Right ventricle myocardium superior (tissue), 1 donor: ENCODE measurements around the gene CNPY4. TPM values are rescaled to one million over a fixed set of nuclear protein-coding genes. Genes with fewer than 3 reads are reported as not detected.
A peak's percentile ranks its signal among the peaks of the same experiment; 100 is the strongest.

ENCODE experiments used
- ATAC-seq: fragments of 200-7000 bp; cut with Tn5 transposase; one replicate; pipeline ENCODE4 v1.9.1; 2020; ENCODE audit warnings: mild to moderate bottlenecking; ENCODE audit not compliant: poor library complexity
- DNase-seq: peaks from one replicate; pipeline ENCODE4 v3.0.0-alpha.2; 2020
- intact Hi-C: fragments of 100-400 bp; cut with DNase I; formaldehyde crosslinking; loops from one replicate; pipeline ENCODE4 v1.11.2; 2022
- total RNA-seq: library from RNA; stranded (reverse); fragmentation: NEBNext Ultra II Directional; extraction: Animal tissue kit (Norgen Biotek cat#: 25700); gene quantifications from one replicate; pipeline ENCODE4 v1.2.1, GENCODE V29; 2021
- donor health status: DM: no; HTN: yes; CAD: no; lungs with severe emphysema.

Gene CNPY4
- total RNA-seq, 1 donor from 2014 or later: 9.5 TPM

GRCh38 chr7:100156331-100157068 is 37.1 kb downstream of the CNPY4 start:
- ATAC-seq: no peak
- DNase-seq: no peak
- intact Hi-C loops: no loop called here

GRCh38 chr7:100157069-100157333 is 37.6 kb downstream of the CNPY4 start:
- no peak for DNase-seq
- intact Hi-C loops: no loop called here
- ATAC-seq: no peak

- ATAC-seq (peak; percentile 9), DNase-seq (no peak)
- intact Hi-C loops: no loop called here
Observed at GRCh38 chr7:100157334-100158228, 38.1 kb downstream of the CNPY4 start.

GRCh38 chr7:100158229-100159098 is 39.0 kb downstream of the CNPY4 start, which contains the start of gene TRAPPC14:
TSS of gene TRAPPC14 (minus strand) at chr7:100158723. CDS start at chr7:100158499, 224 bp downstream.
- peak; percentile 96 for ATAC-seq
- intact Hi-C loops: no loop called here
- peak; percentile 98 for DNase-seq

DNA sequence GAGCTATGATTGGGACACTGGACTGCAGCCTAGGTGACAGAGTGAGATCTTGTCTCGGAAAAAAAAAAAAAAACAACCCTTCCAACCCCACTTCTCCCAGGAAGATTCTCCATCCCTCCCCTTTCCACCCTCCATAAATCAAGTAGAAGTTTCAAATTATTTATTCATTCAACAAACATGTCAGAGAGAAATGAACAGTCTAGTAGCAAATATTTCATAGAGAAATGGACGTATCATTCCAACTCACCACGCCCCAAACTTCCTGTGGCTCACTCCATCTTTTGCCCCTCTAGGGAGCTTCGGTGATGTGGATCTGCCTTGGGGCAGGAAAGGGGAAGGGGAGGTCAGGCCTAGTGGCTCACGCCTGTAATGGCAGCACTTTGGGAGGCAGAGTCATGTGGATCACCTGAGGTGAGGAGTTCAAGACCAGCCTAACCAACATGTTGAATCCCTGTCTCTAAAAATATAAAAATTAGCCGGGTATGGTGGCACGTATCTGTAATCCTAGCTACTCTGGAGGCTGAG is 39.7 kb downstream of the CNPY4 start:
- DNase-seq: no peak
- ATAC-seq: no peak
- intact Hi-C loops: no loop called here

DNA sequence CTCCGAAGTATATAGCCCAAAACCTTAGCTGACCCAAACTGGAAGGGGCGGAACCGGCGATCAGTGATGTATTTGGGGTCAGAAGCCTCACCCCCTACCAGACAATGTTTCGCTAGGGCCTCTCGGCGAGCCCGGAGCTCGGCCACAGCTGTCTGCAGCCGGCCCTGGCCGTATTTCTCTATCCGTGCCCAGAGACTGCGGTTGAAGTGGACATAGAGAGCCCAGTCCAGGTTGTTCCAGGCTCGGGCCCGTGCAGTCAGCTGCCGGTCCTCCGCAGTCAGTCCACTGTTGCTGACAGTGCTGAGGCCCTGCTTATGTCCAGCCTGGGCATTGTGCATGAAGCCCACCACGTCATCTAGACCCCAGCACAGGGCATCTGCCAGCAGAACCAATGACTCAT is 40.6 kb downstream of the CNPY4 start:
- DNase-seq (no peak), ATAC-seq (no peak)
- intact Hi-C loops: no loop called here

GRCh38 chr7:100163006-100163531 is 43.6 kb downstream of the CNPY4 start:
- intact Hi-C loops: no loop called here
- no peak for ATAC-seq
- no peak for DNase-seq

DNA sequence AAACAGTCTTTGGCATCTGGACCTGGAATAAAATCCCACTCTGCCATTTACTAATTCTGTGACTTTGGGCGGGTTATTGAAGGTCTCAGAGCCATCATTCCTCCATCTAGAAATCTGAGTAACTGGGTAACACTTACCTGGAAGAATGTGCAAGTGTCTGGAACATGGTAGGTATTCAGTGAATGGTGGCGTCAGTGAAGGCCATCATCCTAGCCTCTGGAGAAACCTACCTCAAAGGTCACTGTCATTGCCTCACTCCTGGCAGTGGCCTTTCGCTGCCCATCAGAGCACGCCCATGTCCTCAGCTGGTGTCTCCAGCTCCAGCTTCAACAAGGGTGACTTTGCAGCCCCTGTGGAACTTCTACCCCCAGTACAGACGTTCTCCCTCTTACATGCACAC is 44.4 kb downstream of the CNPY4 start:
- intact Hi-C loops: no loop called here
- ATAC-seq: no peak
- DNase-seq: no peak

DNA sequence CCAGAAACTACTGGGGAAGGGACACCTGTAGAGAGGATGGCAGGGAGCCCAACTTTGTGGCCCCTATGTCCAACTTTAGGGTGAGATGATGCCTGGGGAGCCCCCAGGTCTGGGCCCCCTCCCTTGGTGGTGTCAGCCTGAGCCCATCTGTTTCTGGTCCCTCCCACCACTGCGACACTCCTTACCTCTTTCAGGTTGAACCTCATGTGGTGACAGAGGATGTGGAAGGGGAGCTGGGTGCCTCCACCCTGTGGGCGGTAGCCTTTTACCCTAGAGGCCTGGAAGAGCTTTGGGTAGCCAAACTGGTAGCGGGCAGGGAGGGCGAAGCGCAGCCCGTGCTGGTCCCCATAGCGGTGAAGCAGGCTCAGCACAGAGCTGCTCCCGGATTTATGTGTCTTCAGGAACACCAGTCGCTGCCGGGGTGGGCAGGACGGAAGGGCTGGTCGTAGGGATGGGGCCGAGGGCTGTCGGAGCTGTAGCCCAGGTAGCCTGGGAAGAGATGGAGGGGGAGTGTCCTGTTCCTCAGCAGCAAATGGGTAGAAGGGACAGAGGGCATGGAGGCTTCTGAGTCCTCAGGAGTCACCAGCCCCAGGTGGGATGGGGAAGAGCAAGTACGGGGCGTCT is 47.0 kb downstream of the CNPY4 start:
- DNase-seq (no peak), ATAC-seq (no peak)
- intact Hi-C loops: no loop called here

GRCh38 chr7:100166970-100167911 is 47.8 kb downstream of the CNPY4 start:
- intact Hi-C loops: no loop called here
- DNase-seq (no peak), ATAC-seq (no peak)

- intact Hi-C loops: no loop called here
- ATAC-seq (peak; percentile 59), DNase-seq (no peak)
Observed at GRCh38 chr7:100167912-100168323, 48.5 kb downstream of the CNPY4 start.

- intact Hi-C loops: no loop called here
- DNase-seq (no peak), ATAC-seq (no peak)
Observed at GRCh38 chr7:100169147-100169850, 49.9 kb downstream of the CNPY4 start.

DNA sequence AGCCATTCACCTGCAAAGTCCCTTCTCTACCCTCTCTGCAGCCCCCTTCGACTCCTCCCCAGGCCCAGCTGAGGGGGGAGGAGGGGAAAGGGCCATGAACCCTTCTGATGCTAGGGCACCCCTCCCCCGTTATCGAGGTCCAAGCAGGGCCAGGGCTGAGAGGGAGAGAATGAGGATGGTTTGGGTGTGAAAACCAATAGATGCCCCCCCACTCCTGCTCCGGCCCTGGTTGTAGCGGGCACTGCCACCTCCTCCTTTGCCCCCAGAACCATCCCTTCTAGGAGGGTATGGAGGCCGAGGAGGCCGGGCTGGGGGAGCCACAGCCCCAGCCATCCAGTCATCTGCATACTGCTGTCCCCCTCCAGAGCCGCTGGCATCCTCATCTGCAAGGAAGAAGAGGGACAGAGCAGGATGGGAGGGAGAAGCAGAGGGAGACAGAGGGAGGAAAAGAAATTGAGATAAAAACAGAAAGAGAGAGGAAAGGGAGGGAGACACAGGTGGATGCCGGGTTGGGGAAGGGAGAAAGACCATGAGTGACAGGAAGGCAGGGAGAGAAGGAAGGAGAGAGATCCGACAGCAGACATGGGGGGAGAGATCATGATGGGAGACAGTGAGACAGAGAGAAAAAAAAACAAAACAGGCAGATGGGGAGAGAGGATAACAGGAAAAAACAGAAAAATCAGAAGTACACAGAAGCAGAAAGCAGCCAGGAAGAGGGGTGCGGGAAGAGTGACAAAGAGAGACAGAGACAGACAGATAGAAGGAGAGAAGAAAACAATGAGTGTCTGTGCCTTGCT is 50.9 kb downstream of the CNPY4 start:
- intact Hi-C loops: no loop called here
- ATAC-seq (no peak), DNase-seq (no peak)

GRCh38 chr7:100171087-100171681 is 51.8 kb downstream of the CNPY4 start:
- intact Hi-C loops: no loop called here
- ATAC-seq: no peak
- no peak for DNase-seq

DNA sequence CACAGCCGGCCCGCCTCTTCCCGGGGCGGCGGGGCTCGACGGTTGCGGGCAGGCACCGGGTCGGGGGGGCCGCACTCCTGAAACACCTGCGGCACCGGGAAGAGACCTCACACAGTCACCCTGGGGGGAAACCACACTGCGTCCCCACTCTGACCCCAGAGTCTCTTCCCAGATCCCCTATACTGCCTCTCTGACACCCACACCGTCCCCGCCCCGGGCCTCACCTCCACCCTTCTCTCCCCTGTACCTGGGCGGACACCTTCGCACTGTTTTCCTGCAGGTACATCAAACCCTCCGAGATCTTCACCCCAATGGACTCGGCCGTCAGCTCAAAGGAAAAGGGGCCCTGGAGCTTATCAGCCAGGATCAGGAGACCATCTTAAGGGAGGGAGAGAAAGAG is 52.4 kb downstream of the CNPY4 start:
- intact Hi-C loops: no loop called here
- DNase-seq: no peak
- ATAC-seq: no peak
